Caco-2 (cell line): ENCODE data around the gene RNF133. TPM values are rescaled to one million over a fixed set of nuclear protein-coding genes. Genes with fewer than 3 reads are reported as not detected.

Experiments
- BruUV-seq: library from RNA; stranded (reverse); fragments of 400-500 nt; replicated peaks from 2 replicates; lab custom pipeline; 2021; lab: Mats Ljungman, UMichigan
- CTCF ChIA-PET: fragments of 300-600 bp; sonication (Branson Sonifier 250); formaldehyde crosslinking; loops from one replicate; lab custom pipeline; 2022; ENCODE audit warnings: antibody characterized with exemption; lab: Charles Lee
- POLR2A ChIA-PET: fragments of 300-600 bp; sonication (Branson Sonifier 250); formaldehyde crosslinking; loops from one replicate; lab custom pipeline; 2022; ENCODE audit warnings: antibody characterized with exemption; lab: Charles Lee
- DNase-seq, 2 experiments: peaks; one replicate each; pipeline versions ENCODE4 v3.0.0 to v3.0.0-alpha.2; 2020 to 2022
- H3K27me3 ChIP-seq: replicated peaks from 2 replicates; pipeline ENCODE4 v1.6.0; 2011; ENCODE audit warnings: low read length; ENCODE audit not compliant: control insufficient read depth, insufficient read depth
- H3K36me3 ChIP-seq: 2 replicates; pipeline ENCODE4 v1.5.1; 2011; ENCODE audit warnings: low read length; ENCODE audit not compliant: control insufficient read depth, insufficient read depth
- H3K4me1 ChIP-seq: fragments of 250-450 bp; sonication (Bioruptor Pico); 2 replicates; pipeline ENCODE4 v1.5.1; 2020; ENCODE audit warnings: mild to moderate bottlenecking
- H3K4me3 ChIP-seq: 2 replicates; pipeline ENCODE4 v1.5.1; 2011; ENCODE audit warnings: low read depth, mild to moderate bottlenecking, control low read depth, low read length
- H3K9me3 ChIP-seq: fragments of 250-450 bp; sonication (Bioruptor Pico); 2 replicates; pipeline ENCODE4 v1.5.1; 2020; ENCODE audit warnings: mild to moderate bottlenecking, moderate library complexity
- H3K27ac Mint-ChIP-seq: one replicate; pipeline ENCODE4 v1.8.0; 2022; ENCODE audit warnings: mixed read lengths; ENCODE audit not compliant: unreplicated experiment
- H3K27me3 Mint-ChIP-seq: one replicate; pipeline ENCODE4 v1.8.0; 2022; ENCODE audit warnings: mixed read lengths; ENCODE audit not compliant: insufficient read depth, unreplicated experiment
- H3K36me3 Mint-ChIP-seq: one replicate; pipeline ENCODE4 v1.8.0; 2022; ENCODE audit warnings: mild to moderate bottlenecking, mixed read lengths; ENCODE audit not compliant: insufficient read depth, unreplicated experiment
- H3K4me1 Mint-ChIP-seq: one replicate; pipeline ENCODE4 v1.8.0; 2022; ENCODE audit warnings: low read depth, mixed read lengths; ENCODE audit not compliant: unreplicated experiment
- H3K4me3 Mint-ChIP-seq: one replicate; pipeline ENCODE4 v1.8.0; 2022; ENCODE audit warnings: mild to moderate bottlenecking, moderate library complexity, mixed read lengths; ENCODE audit not compliant: unreplicated experiment
- H3K9me3 Mint-ChIP-seq: one replicate; pipeline ENCODE4 v1.8.0; 2022; ENCODE audit warnings: mixed read lengths; ENCODE audit not compliant: unreplicated experiment
- CTCF ChIP-seq, 2 experiments: fragments of 200-600 bp in 1 of 2; IDR thresholded peaks; 1 replicate in 1 of 2; 2 replicates in 1 of 2; pipeline versions ENCODE4 v1.5.1 to v1.8.0; 2011 to 2022; ENCODE audit warnings: antibody characterized with exemption in 1 of 2, control low read depth in 1 of 2, inconsistent platforms in 1 of 2, low read depth in 1 of 2, low read length in 1 of 2, mild to moderate bottlenecking in 1 of 2, moderate library complexity in 1 of 2; ENCODE audit not compliant: insufficient read depth in 1 of 2, severe bottlenecking in 1 of 2, unreplicated experiment in 1 of 2
- intact Hi-C: fragments of 100-400 bp; cut with micrococcal nuclease; formaldehyde crosslinking; loops from one replicate; pipeline ENCODE4 v1.10.0; 2022; ENCODE audit not compliant: unreplicated experiment
- total RNA-seq: library from RNA; stranded (reverse); gene quantifications from 2 replicates; pipeline ENCODE4 v1.2.3, GENCODE V29; 2022

RNF133 gene
- total RNA-seq, 1 experiment from 2014 or later, result not detected

GRCh38 chr7:122676466-122676865 lies 22.5 kb downstream of the RNF133 start:
- no TSS peak for BruUV-seq
- peaks cover 23% of the 10 kb centered on the region for H3K9me3 Mint-ChIP-seq
- H3K27me3 Mint-ChIP-seq, result no peaks in the 10 kb centered on the region
- intact Hi-C loops, result loop anchor here (10.0 kb wide), 1 partner anchor 208 kb away; the partner anchor contains the start of gene CADPS2
- peaks cover 11% of the 10 kb centered on the region for H3K36me3 Mint-ChIP-seq
- Histone ChIP-seq H3K4me1 (peaks cover 26% of the 10 kb centered on the region), H3K4me3 (no peak overlapping the region), H3K36me3 (no peaks in the 10 kb centered on the region), H3K9me3 (peaks cover 20% of the 10 kb centered on the region), H3K27me3 (no peaks in the 10 kb centered on the region)
- H3K4me3 Mint-ChIP-seq, result no peak overlapping the region
- ChIA-PET POLR2A (no interaction called here), CTCF (no interaction called here)
- no peak overlapping the region for H3K27ac Mint-ChIP-seq
- DNase-seq, result no peak
- no peak for TF ChIP-seq CTCF (IDR thresholded peaks at IDR 0.05; ENCODE audit: insufficient read depth in 1 of 2, low read depth in 1 of 2, low read length in 1 of 2, severe bottlenecking in 1 of 2, unreplicated experiment in 1 of 2)
- peaks cover 17% of the 10 kb centered on the region for H3K4me1 Mint-ChIP-seq

- ChIA-PET POLR2A (no interaction called here), CTCF (no interaction called here)
- intact Hi-C loops, result loop anchor here (10.0 kb wide), 1 partner anchor 209 kb away; the partner anchor contains the start of gene CADPS2
- H3K4me1 ChIP-seq, result peaks cover 26% of the 10 kb centered on the region
- Mint-ChIP-seq H3K36me3 (peaks cover 11% of the 10 kb centered on the region), H3K4me3 (no peak overlapping the region), H3K27me3 (no peaks in the 10 kb centered on the region), H3K4me1 (peaks cover 17% of the 10 kb centered on the region), H3K9me3 (peaks cover 23% of the 10 kb centered on the region), H3K27ac (no peak overlapping the region)
- H3K27me3 ChIP-seq, result no peaks in the 10 kb centered on the region
- H3K4me3 ChIP-seq, result no peak overlapping the region
- TF ChIP-seq CTCF (IDR thresholded peaks at IDR 0.05; ENCODE audit: insufficient read depth in 1 of 2, low read depth in 1 of 2, low read length in 1 of 2, severe bottlenecking in 1 of 2, unreplicated experiment in 1 of 2), result no peak
- H3K9me3 ChIP-seq, result peaks cover 20% of the 10 kb centered on the region
- no peak for DNase-seq
- no TSS peak for BruUV-seq
- no peaks in the 10 kb centered on the region for H3K36me3 ChIP-seq
Measured at GRCh38 chr7:122675621-122676020, 23.3 kb downstream of the RNF133 start.

GRCh38 chr7:122675011-122675410 lies 23.9 kb downstream of the RNF133 start:
- BruUV-seq, result no TSS peak
- H3K4me1 Mint-ChIP-seq, result peaks cover 17% of the 10 kb centered on the region
- H3K9me3 ChIP-seq, result peaks cover 14% of the 10 kb centered on the region
- peaks cover 23% of the 10 kb centered on the region for H3K9me3 Mint-ChIP-seq
- intact Hi-C loops, result loop anchor here (10.0 kb wide), 1 partner anchor 210 kb away; the partner anchor contains the start of gene CADPS2
- H3K4me3 ChIP-seq, result no peak overlapping the region
- H3K27me3 ChIP-seq, result no peaks in the 10 kb centered on the region
- ChIA-PET POLR2A (no interaction called here), CTCF (no interaction called here)
- no peak for DNase-seq
- no peak overlapping the region for H3K27ac Mint-ChIP-seq
- H3K27me3 Mint-ChIP-seq, result no peaks in the 10 kb centered on the region
- H3K4me1 ChIP-seq, result peaks cover 22% of the 10 kb centered on the region
- peaks cover 11% of the 10 kb centered on the region for H3K36me3 Mint-ChIP-seq
- H3K36me3 ChIP-seq, result no peaks in the 10 kb centered on the region
- no peak overlapping the region for H3K4me3 Mint-ChIP-seq
- TF ChIP-seq CTCF (IDR thresholded peaks at IDR 0.05; ENCODE audit: insufficient read depth in 1 of 2, low read depth in 1 of 2, low read length in 1 of 2, severe bottlenecking in 1 of 2, unreplicated experiment in 1 of 2), result no peak
